Activated effector memory CD4-positive, alpha-beta T cell treated with anti-CD3 and anti-CD28 coated beads, Interleukin-2, amount 50 U/mL, for 16 hours (primary cell): ENCODE data around the gene OR6Y1.

Experiments
- DNase-seq: peaks from one replicate; pipeline ENCODE4 v3.0.0-alpha.2; 2020

The OR6Y1 gene

GRCh38 chr1:158554352-158554751, at the start of gene OR6Y1:
TSS of gene OR6Y1 (minus strand) at chr1:158554405. CDS start at chr1:158548105, 6,300 bp downstream.
- no peak for DNase-seq

GRCh38 chr1:158600735-158601134, 46.5 kb upstream of the OR6Y1 start:
- no peak for DNase-seq

GRCh38 chr1:158586942-158587341, 32.7 kb upstream of the OR6Y1 start:
- DNase-seq: no peak

- DNase-seq: no peak
Observed at GRCh38 chr1:158583962-158584361, 29.8 kb upstream of the OR6Y1 start.

GRCh38 chr1:158579733-158580132, 25.5 kb upstream of the OR6Y1 start, which contains the start of gene OR10X1:
TSS of gene OR10X1 (minus strand) at chr1:158579899. CDS start at chr1:158579899, 0 bp downstream.
- no peak for DNase-seq

- DNase-seq: no peak
Observed at GRCh38 chr1:158577561-158577960, 23.4 kb upstream of the OR6Y1 start.

- DNase-seq: no peak
Observed at GRCh38 chr1:158572226-158572625, 18.0 kb upstream of the OR6Y1 start.

- DNase-seq: no peak
Observed at GRCh38 chr1:158570480-158570879, 16.3 kb upstream of the OR6Y1 start, which contains the start of gene OR6P1. TSS of gene OR6P1 (minus strand) at chr1:158570580. CDS start at chr1:158563604, 6,976 bp downstream.

GRCh38 chr1:158564608-158565007, 10.4 kb upstream of the OR6Y1 start:
- DNase-seq: no peak

GRCh38 chr1:158563853-158564252, 9.6 kb upstream of the OR6Y1 start:
- DNase-seq: no peak

- no peak for DNase-seq
Observed at GRCh38 chr1:158559696-158560095, 5.5 kb upstream of the OR6Y1 start.

GRCh38 chr1:158552296-158552695, 1.9 kb downstream of the OR6Y1 start:
- no peak for DNase-seq

GRCh38 chr1:158547533-158547932, 6.7 kb downstream of the OR6Y1 start:
- DNase-seq: no peak

- no peak for DNase-seq
Observed at GRCh38 chr1:158537609-158538008, 16.6 kb downstream of the OR6Y1 start.

- no peak for DNase-seq
Observed at GRCh38 chr1:158534496-158534895, 19.7 kb downstream of the OR6Y1 start.

- no peak for DNase-seq
Observed at GRCh38 chr1:158527190-158527815, 26.9 kb downstream of the OR6Y1 start.

GRCh38 chr1:158521666-158522058, 32.5 kb downstream of the OR6Y1 start:
- DNase-seq: no peak

GRCh38 chr1:158520955-158521665, 33.1 kb downstream of the OR6Y1 start:
- no peak for DNase-seq

- DNase-seq: no peak
Observed at GRCh38 chr1:158520021-158520420, 34.2 kb downstream of the OR6Y1 start.

GRCh38 chr1:158516966-158517365, 37.2 kb downstream of the OR6Y1 start:
- DNase-seq: no peak

GRCh38 chr1:158509471-158510156, 44.6 kb downstream of the OR6Y1 start:
- DNase-seq: no peak

GRCh38 chr1:158507511-158507910, 46.7 kb downstream of the OR6Y1 start:
- DNase-seq: no peak

- peak; percentile 78 for DNase-seq
Observed at GRCh38 chr1:158506369-158506987, 47.7 kb downstream of the OR6Y1 start.
